ENCODE data around the gene SLC28A1.

SLC28A1 gene

DNA sequence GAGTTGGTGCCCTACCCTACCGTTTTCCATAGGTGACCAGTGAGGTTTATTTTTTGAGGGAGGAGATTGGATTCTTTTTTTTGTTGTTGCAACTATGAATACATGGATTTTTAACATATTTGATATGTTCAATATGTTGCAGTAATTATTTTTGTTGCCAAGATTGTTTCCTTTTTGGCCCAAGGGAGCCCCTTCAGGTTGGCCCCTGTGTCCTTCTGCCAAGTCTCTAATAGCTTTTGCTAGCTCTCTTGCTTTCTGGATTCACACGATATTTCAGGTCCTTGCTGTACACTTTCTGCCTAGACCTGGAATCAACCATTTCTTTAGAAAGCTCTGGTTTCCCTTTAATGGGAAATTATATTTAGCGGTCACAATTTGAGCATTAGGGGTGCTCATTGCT, 22.7 kb upstream of the SLC28A1 start:
- Histone ChIP-seq H2AK5ac (ENCODE audit: low read length) (no peak overlapping the region), H3K23ac (ENCODE audit: low read length) (no peak overlapping the region), H2BK120ac (ENCODE audit: insufficient read depth, low read length, poor library complexity) (no peak overlapping the region), H4K91ac (ENCODE audit: low read depth, low read length) (no peak overlapping the region), H4K8ac (ENCODE audit: low read depth, low read length) (no peak overlapping the region), H2BK5ac (ENCODE audit: low read depth, low read length, poor library complexity) (no peak overlapping the region), H4K12ac (ENCODE audit: low read depth, low read length) (no peak overlapping the region), H3K4ac (ENCODE audit: low read depth, low read length) (no peak overlapping the region), H3K4me2 (ENCODE audit: low read length) (no peak overlapping the region), H3K9me3 (ENCODE audit: insufficient read depth, low read depth, low read length) (no peaks in the 10 kb centered on the region), H3K79me1 (ENCODE audit: low read length) (no peaks in the 10 kb centered on the region), H2AFZ (ENCODE audit: insufficient read depth, low read length, poor library complexity) (no peak overlapping the region), H3K36me3 (ENCODE audit: control insufficient read depth in 1 of 2, insufficient read depth in 2 of 2, low read length in 2 of 2) (peaks cover 38 to 54% of the 10 kb centered on the region in 2 experiments), H3K27me3 (ENCODE audit: insufficient read depth, low read length) (no peaks in the 10 kb centered on the region), H2BK12ac (ENCODE audit: low read length) (no peak overlapping the region), H3K14ac (ENCODE audit: low read length) (no peak overlapping the region), H3K18ac (ENCODE audit: low read length) (no peak overlapping the region), H3K4me1 (ENCODE audit: control insufficient read depth in 1 of 2, insufficient read depth in 2 of 2, low read length in 2 of 2) (peaks cover 4 to 10% of the 10 kb centered on the region in 2 experiments), H3K27ac (ENCODE audit: low read depth, low read length) (no peak overlapping the region), H3K4me3 (ENCODE audit: low read depth, low read length) (no peak overlapping the region), H3K9ac (ENCODE audit: low read length) (no peak overlapping the region), H3K79me2 (ENCODE audit: control insufficient read depth, insufficient read depth, low read length, poor library complexity) (no peaks in the 10 kb centered on the region)
- no CpG with 5 or more reads among the region's 3 CpGs for WGBS (ENCODE audit: extremely low coverage, insufficient coverage, insufficient read length)
- DNase-seq = no peak

DNA sequence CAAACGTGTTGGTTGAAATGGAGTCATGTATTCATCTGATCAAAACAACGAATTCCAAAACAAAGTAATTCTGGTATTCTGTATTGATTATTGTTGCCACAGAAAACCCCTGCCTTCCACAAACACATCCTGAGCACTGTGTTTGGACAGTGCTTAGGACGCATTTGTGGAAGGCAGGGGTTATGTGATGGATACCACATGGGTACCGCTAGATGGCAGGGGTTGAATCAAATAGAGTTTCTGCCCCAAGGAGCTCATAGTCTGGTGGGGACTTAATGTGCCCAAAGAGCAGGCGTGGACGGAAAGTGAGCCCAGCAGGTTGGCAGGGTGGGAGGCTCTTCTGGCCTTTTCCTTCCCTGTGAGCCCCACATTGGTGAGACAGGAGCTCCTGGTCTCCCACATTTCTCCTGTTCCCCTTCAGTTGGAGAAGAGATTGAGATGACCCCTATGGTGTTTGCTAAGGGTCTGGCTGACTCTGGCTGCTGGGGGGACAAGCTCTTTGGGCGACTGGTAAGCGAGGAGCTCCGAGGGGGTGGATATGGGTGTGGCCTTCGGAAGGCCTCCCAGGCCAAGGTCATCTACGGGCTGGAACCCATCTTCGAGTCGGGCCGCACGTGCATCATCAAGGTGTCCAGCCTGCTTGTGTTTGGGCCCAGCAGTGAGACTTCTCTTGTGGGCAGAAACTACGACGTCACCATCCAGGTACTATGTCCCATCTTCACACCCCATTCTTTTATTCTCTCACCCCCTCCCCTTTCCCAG, 22.1 kb upstream of the SLC28A1 start:
- no peak for DNase-seq
- WGBS (ENCODE audit: extremely low coverage, insufficient coverage, insufficient read length) = no CpG with 5 or more reads among the region's 17 CpGs

DNA sequence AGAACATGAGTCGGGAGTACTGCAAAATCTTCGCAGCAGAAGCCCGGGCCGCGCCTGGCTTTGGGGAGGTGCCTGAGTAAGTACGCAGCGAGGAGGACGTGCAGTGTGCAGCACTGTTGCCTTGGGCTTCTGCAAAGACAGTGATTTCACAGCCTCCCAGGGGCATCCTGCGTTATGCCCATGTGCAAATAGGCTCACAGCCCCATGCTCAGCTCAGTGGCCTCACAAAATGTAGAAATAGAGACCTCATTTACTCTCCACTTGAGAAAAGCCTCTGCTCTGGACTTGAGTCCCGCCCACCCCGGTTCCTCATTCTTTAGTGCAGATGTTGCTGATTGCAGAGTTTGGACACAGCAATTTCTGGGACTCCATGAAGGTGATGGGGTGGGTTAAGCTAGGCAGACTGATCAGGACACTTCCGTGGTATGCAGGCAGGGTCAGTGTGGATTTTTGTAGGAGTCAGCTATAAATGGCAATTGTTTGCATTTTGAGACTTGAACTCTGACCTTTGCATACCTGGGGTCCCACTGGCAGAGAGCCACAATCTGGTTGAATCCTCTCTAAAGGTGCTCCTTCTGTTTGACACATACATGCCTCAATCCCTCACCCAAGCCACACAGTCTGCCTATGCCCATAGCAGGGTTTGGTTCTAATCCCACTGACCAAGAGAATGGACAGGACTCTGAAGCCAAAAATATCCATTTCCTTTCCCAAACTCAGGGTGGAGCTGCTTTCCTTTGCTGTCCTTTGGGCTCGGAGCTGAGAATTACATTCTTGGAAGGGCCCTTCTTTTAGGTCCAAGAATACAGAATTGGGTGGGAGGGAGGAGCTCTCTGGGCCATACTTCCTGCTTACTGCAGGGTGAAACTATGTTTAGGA, 20.7 kb upstream of the SLC28A1 start:
- no peak overlapping the region for H3K23ac ChIP-seq (ENCODE audit: low read length)
- H4K91ac ChIP-seq (ENCODE audit: low read depth, low read length) = no peak overlapping the region
- no peak overlapping the region for H3K4me2 ChIP-seq (ENCODE audit: low read length)
- H2AK5ac ChIP-seq (ENCODE audit: low read length) = no peak overlapping the region
- H3K4me3 ChIP-seq (ENCODE audit: low read depth, low read length) = no peak overlapping the region
- no peaks in the 10 kb centered on the region for H3K79me2 ChIP-seq (ENCODE audit: control insufficient read depth, insufficient read depth, low read length, poor library complexity)
- H3K9me3 ChIP-seq (ENCODE audit: insufficient read depth, low read depth, low read length) = no peaks in the 10 kb centered on the region
- H3K27me3 ChIP-seq (ENCODE audit: insufficient read depth, low read length) = no peaks in the 10 kb centered on the region
- no peak overlapping the region for H2BK12ac ChIP-seq (ENCODE audit: low read length)
- H3K79me1 ChIP-seq (ENCODE audit: low read length) = no peaks in the 10 kb centered on the region
- no peak overlapping the region for H4K12ac ChIP-seq (ENCODE audit: low read depth, low read length)
- no peak overlapping the region for H3K18ac ChIP-seq (ENCODE audit: low read length)
- peaks cover 37 to 49% of the 10 kb centered on the region in 2 experiments for H3K36me3 ChIP-seq (ENCODE audit: control insufficient read depth in 1 of 2, insufficient read depth in 2 of 2, low read length in 2 of 2)
- no peak overlapping the region for H3K27ac ChIP-seq (ENCODE audit: low read depth, low read length)
- no peak overlapping the region for H2BK120ac ChIP-seq (ENCODE audit: insufficient read depth, low read length, poor library complexity)
- H3K9ac ChIP-seq (ENCODE audit: low read length) = no peak overlapping the region
- H2AFZ ChIP-seq (ENCODE audit: insufficient read depth, low read length, poor library complexity) = no peak overlapping the region
- peaks cover 4 to 13% of the 10 kb centered on the region in 2 experiments for H3K4me1 ChIP-seq (ENCODE audit: control insufficient read depth in 1 of 2, insufficient read depth in 2 of 2, low read length in 2 of 2)
- H4K8ac ChIP-seq (ENCODE audit: low read depth, low read length) = no peak overlapping the region
- WGBS (ENCODE audit: extremely low coverage, insufficient coverage, insufficient read length) = no CpG with 5 or more reads among the region's 13 CpGs
- H3K4ac ChIP-seq (ENCODE audit: low read depth, low read length) = no peak overlapping the region
- no peak for DNase-seq
- no peak overlapping the region for H2BK5ac ChIP-seq (ENCODE audit: low read depth, low read length, poor library complexity)
- no peak overlapping the region for H3K14ac ChIP-seq (ENCODE audit: low read length)

More for the DNA sequence above, 22.1 kb upstream of the SLC28A1 start:
- no peaks in the 10 kb centered on the region for H3K27me3 ChIP-seq (ENCODE audit: insufficient read depth, low read length)
- H3K4me1 ChIP-seq (ENCODE audit: control insufficient read depth in 1 of 2, insufficient read depth in 2 of 2, low read length in 2 of 2) = peaks cover 4 to 10% of the 10 kb centered on the region in 2 experiments
- no peak overlapping the region for H2AFZ ChIP-seq (ENCODE audit: insufficient read depth, low read length, poor library complexity)
- peaks cover 35 to 50% of the 10 kb centered on the region in 2 experiments for H3K36me3 ChIP-seq (ENCODE audit: control insufficient read depth in 1 of 2, insufficient read depth in 2 of 2, low read length in 2 of 2)
- H3K18ac ChIP-seq (ENCODE audit: low read length) = no peak overlapping the region
- no peak overlapping the region for H3K9ac ChIP-seq (ENCODE audit: low read length)
- no peak overlapping the region for H3K4me2 ChIP-seq (ENCODE audit: low read length)
- H4K91ac ChIP-seq (ENCODE audit: low read depth, low read length) = no peak overlapping the region
- H2BK120ac ChIP-seq (ENCODE audit: insufficient read depth, low read length, poor library complexity) = no peak overlapping the region
- H3K27ac ChIP-seq (ENCODE audit: low read depth, low read length) = no peak overlapping the region
- H3K79me1 ChIP-seq (ENCODE audit: low read length) = no peaks in the 10 kb centered on the region
- H3K23ac ChIP-seq (ENCODE audit: low read length) = no peak overlapping the region
- H2BK12ac ChIP-seq (ENCODE audit: low read length) = no peak overlapping the region
- H3K4me3 ChIP-seq (ENCODE audit: low read depth, low read length) = no peak overlapping the region
- H3K79me2 ChIP-seq (ENCODE audit: control insufficient read depth, insufficient read depth, low read length, poor library complexity) = no peaks in the 10 kb centered on the region
- H4K12ac ChIP-seq (ENCODE audit: low read depth, low read length) = no peak overlapping the region
- H2AK5ac ChIP-seq (ENCODE audit: low read length) = no peak overlapping the region
- no peak overlapping the region for H4K8ac ChIP-seq (ENCODE audit: low read depth, low read length)
- no peak overlapping the region for H3K4ac ChIP-seq (ENCODE audit: low read depth, low read length)
- no peak overlapping the region for H2BK5ac ChIP-seq (ENCODE audit: low read depth, low read length, poor library complexity)
- H3K9me3 ChIP-seq (ENCODE audit: insufficient read depth, low read depth, low read length) = no peaks in the 10 kb centered on the region
- no peak overlapping the region for H3K14ac ChIP-seq (ENCODE audit: low read length)

GRCh38 chr15:84864444-84864795, 20.0 kb upstream of the SLC28A1 start:
- no CpG with 5 or more reads among the region's 7 CpGs for WGBS (ENCODE audit: extremely low coverage, insufficient coverage, insufficient read length)
- no peak overlapping the region for H3K23ac ChIP-seq (ENCODE audit: low read length)
- no peak overlapping the region for H2BK12ac ChIP-seq (ENCODE audit: low read length)
- H3K4me1 ChIP-seq (ENCODE audit: control insufficient read depth in 1 of 2, insufficient read depth in 2 of 2, low read length in 2 of 2) = peaks cover 4 to 13% of the 10 kb centered on the region in 2 experiments
- no peak overlapping the region for H2BK5ac ChIP-seq (ENCODE audit: low read depth, low read length, poor library complexity)
- no peak overlapping the region for H3K27ac ChIP-seq (ENCODE audit: low read depth, low read length)
- H3K9me3 ChIP-seq (ENCODE audit: insufficient read depth, low read depth, low read length) = no peaks in the 10 kb centered on the region
- no peak overlapping the region for H3K14ac ChIP-seq (ENCODE audit: low read length)
- no peak overlapping the region for H3K4me3 ChIP-seq (ENCODE audit: low read depth, low read length)
- no peaks in the 10 kb centered on the region for H3K79me1 ChIP-seq (ENCODE audit: low read length)
- DNase-seq = no peak
- H4K91ac ChIP-seq (ENCODE audit: low read depth, low read length) = no peak overlapping the region
- no peaks in the 10 kb centered on the region for H3K27me3 ChIP-seq (ENCODE audit: insufficient read depth, low read length)
- H3K79me2 ChIP-seq (ENCODE audit: control insufficient read depth, insufficient read depth, low read length, poor library complexity) = no peaks in the 10 kb centered on the region
- peaks cover 43 to 50% of the 10 kb centered on the region in 2 experiments for H3K36me3 ChIP-seq (ENCODE audit: control insufficient read depth in 1 of 2, insufficient read depth in 2 of 2, low read length in 2 of 2)
- no peak overlapping the region for H3K4me2 ChIP-seq (ENCODE audit: low read length)
- H3K4ac ChIP-seq (ENCODE audit: low read depth, low read length) = no peak overlapping the region
- no peak overlapping the region for H3K9ac ChIP-seq (ENCODE audit: low read length)
- no peak overlapping the region for H2AFZ ChIP-seq (ENCODE audit: insufficient read depth, low read length, poor library complexity)
- no peak overlapping the region for H4K8ac ChIP-seq (ENCODE audit: low read depth, low read length)
- H2BK120ac ChIP-seq (ENCODE audit: insufficient read depth, low read length, poor library complexity) = no peak overlapping the region
- no peak overlapping the region for H4K12ac ChIP-seq (ENCODE audit: low read depth, low read length)
- no peak overlapping the region for H2AK5ac ChIP-seq (ENCODE audit: low read length)
- no peak overlapping the region for H3K18ac ChIP-seq (ENCODE audit: low read length)

Data from trophoblast cell (in vitro differentiated cells and primary cell).